Measurements from ENCODE around the gene ZNF425.

ZNF425 gene, protein sequence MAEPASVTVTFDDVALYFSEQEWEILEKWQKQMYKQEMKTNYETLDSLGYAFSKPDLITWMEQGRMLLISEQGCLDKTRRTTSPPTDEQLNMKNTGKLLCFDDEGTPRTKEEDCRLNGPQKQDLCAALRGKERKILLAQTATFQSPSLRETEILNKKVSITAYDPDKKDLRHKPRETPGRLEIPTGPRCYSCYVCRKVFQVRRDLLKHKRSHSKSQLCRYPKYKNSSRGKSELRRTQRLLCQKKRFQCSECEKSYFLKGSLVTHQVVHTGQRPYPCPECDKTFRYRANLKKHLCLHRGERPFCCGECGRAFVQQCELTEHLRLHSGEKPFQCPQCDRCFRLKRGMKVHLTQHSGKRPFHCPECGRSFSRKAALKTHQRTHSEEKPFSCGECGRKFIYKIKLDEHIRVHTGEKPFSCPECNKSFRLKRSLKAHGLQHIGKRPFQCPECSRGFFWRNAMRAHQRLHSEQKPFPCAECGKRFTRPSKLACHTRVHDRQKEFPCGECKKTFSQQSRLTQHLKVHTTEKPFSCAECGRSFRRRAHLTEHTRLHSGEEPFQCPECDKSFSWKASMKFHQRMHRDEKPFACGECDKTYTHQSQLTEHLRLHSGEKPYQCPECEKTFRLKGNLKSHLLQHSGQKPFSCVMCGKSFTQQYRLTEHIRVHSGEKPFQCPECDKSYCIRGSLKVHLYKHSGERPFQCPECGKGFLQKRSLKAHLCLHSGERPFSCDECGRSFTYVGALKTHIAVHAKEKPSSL

DNA sequence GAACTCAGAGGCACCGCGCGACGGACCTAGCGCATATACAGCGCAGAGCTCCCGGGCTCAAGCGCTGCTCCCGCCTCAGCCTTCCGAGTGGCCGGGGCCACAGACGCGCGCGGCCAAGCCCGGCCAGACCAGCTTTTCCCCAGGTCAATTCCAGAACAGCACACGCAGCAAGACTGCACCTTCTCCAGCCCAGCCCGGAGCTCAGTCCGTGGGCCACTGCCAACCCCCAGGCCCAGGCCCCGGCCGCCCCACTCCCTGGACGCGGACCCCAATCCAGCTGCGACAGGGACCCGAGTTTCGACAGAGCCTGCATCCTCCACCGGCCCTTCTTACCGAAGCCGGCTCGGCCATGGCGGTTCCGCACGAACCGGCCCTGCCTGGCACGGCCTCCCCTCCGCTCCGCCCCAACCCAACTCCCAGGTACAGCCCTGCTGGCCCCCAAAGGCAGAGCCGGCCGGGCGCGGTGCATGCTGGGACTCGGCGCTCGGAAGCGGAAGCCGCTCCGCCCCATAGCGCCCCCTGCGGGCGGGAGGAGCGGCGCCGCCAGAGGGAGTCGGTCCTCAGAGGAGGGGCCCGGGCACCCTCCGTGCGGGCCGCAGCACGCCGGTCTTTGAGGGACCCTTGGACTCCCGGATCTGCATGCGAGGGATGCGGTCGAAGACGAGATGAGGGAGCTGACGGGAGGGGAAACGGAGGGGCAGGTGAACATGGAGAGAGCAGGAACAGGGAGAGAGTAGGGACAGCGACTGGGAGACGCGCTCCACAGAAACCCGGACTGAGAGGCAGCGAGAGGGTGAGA lies at the start of gene ZNF425:
ZNF425 (minus strand) TSS at position 462 of the 799 bp plus-strand sequence; CDS start at position 351, 111 bp downstream.
- H3K9me3 ChIP-seq (ENCODE audit: severe bottlenecking), result peaks cover 8% of the 10 kb centered on the region
- TF ChIP-seq, protein P1, sequence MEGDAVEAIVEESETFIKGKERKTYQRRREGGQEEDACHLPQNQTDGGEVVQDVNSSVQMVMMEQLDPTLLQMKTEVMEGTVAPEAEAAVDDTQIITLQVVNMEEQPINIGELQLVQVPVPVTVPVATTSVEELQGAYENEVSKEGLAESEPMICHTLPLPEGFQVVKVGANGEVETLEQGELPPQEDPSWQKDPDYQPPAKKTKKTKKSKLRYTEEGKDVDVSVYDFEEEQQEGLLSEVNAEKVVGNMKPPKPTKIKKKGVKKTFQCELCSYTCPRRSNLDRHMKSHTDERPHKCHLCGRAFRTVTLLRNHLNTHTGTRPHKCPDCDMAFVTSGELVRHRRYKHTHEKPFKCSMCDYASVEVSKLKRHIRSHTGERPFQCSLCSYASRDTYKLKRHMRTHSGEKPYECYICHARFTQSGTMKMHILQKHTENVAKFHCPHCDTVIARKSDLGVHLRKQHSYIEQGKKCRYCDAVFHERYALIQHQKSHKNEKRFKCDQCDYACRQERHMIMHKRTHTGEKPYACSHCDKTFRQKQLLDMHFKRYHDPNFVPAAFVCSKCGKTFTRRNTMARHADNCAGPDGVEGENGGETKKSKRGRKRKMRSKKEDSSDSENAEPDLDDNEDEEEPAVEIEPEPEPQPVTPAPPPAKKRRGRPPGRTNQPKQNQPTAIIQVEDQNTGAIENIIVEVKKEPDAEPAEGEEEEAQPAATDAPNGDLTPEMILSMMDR (IDR thresholded peaks at IDR 0.05; ENCODE audit: low read depth, low read length), result peak; percentile 88
- H3K36me3 ChIP-seq, result peaks cover 23% of the 10 kb centered on the region
- H3K4me3 ChIP-seq (ENCODE audit: low read depth, low read length), result peak within 1 kb of the TSS; percentile 63
- no peaks in the 10 kb centered on the region for H3K27me3 ChIP-seq (ENCODE audit: insufficient read depth, low read depth, severe bottlenecking)
- peak; percentile 92 for DNase-seq
- peak within 1 kb of the TSS; percentile 90 for H3K27ac ChIP-seq

GRCh38 chr7:149175150-149175549 lies 49.0 kb upstream of the ZNF425 start:
- Histone ChIP-seq H3K9me3 (ENCODE audit: severe bottlenecking) (no peaks in the 10 kb centered on the region), H3K27ac (no peak overlapping the region), H3K27me3 (ENCODE audit: insufficient read depth, low read depth, severe bottlenecking) (no peaks in the 10 kb centered on the region), H3K36me3 (peaks cover 74% of the 10 kb centered on the region), H3K4me3 (ENCODE audit: low read depth, low read length) (no peak overlapping the region)
- TF ChIP-seq, protein P1 (IDR thresholded peaks at IDR 0.05; ENCODE audit: low read depth, low read length), result no peak
- no peak for DNase-seq

- Histone ChIP-seq H3K27ac (no peak overlapping the region), H3K4me3 (ENCODE audit: low read depth, low read length) (no peak overlapping the region), H3K27me3 (ENCODE audit: insufficient read depth, low read depth, severe bottlenecking) (no peaks in the 10 kb centered on the region), H3K9me3 (ENCODE audit: severe bottlenecking) (no peaks in the 10 kb centered on the region), H3K36me3 (peaks cover 75% of the 10 kb centered on the region)
- DNase-seq, result no peak
- TF ChIP-seq, protein P1 (IDR thresholded peaks at IDR 0.05; ENCODE audit: low read depth, low read length), result no peak
Observed at GRCh38 chr7:149172534-149172920, 46.4 kb upstream of the ZNF425 start.

DNA sequence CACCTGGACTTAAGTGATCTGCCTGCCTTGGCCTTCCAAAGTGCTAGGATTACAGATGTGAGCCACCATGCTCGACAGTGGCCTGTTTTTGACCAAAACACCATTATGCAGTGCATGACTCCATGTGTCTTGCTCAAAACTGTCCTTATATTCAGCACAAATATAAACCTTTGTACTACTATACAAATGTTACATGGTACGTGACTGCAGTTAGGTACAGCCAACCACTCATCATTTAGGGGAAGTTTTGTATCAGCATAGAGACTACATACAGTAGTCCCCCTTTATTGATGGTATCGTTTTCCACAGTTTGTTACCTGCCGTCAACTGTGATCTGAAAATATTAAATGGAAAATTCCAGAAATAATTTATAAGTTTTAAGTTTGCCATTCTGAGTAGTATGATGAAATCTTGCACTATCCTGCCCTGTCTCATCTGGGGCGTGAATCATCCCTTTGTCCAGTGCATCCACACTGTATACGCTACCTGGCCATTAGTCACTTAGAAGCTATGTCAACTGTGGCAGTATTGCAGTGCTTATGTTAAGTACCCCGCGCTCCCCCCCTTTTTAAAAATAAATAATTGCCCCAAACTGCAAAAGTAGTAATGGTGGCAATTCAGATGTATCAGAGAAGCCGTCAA lies 45.9 kb upstream of the ZNF425 start:
- Histone ChIP-seq H3K36me3 (peaks cover 74% of the 10 kb centered on the region), H3K4me3 (ENCODE audit: low read depth, low read length) (no peak overlapping the region), H3K27ac (no peak overlapping the region), H3K9me3 (ENCODE audit: severe bottlenecking) (no peaks in the 10 kb centered on the region), H3K27me3 (ENCODE audit: insufficient read depth, low read depth, severe bottlenecking) (no peaks in the 10 kb centered on the region)
- DNase-seq, result no peak
- TF ChIP-seq, protein P1 (IDR thresholded peaks at IDR 0.05; ENCODE audit: low read depth, low read length), result no peak

DNA sequence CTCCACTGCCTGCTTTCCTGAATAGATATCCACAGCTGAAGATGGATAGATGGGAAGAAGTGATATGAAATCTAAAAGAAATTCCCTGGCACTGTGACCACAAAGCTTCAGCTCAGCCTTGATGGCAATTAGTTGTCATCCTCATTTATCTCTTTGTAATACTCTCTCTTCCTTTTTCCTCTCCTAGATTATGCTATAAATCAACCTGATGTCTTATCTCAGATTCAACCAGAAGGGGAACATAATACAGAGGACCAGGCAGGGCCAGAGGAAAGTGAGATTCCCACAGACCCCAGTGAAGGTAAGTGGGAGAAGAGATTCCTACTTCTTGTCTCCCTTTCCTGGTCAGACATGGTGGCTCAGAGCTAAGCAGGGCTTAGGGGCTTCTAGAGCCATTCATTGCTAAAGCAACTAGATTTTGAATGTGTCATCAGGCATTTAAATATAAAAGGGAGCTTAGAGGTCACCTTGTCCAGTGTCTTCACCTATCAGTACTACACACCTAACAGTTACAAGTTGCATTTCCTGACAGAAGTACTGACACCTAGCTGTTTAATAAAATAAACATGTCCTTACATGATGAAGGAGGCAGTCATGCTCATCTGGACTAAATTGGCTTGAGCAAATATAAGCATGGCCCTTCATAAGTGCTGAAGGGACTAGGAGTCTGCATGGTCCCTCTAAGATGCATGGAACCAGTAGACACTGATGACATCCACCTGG lies 40.7 kb upstream of the ZNF425 start:
- no peak overlapping the region for H3K4me3 ChIP-seq (ENCODE audit: low read depth, low read length)
- TF ChIP-seq, protein P1 (IDR thresholded peaks at IDR 0.05; ENCODE audit: low read depth, low read length), result no peak
- no peak overlapping the region for H3K27ac ChIP-seq
- no peaks in the 10 kb centered on the region for H3K27me3 ChIP-seq (ENCODE audit: insufficient read depth, low read depth, severe bottlenecking)
- H3K36me3 ChIP-seq, result peaks cover 76% of the 10 kb centered on the region
- no peak for DNase-seq
- H3K9me3 ChIP-seq (ENCODE audit: severe bottlenecking), result no peaks in the 10 kb centered on the region
